ENCODE data around the gene HRH3.

The HRH3 gene

DNA sequence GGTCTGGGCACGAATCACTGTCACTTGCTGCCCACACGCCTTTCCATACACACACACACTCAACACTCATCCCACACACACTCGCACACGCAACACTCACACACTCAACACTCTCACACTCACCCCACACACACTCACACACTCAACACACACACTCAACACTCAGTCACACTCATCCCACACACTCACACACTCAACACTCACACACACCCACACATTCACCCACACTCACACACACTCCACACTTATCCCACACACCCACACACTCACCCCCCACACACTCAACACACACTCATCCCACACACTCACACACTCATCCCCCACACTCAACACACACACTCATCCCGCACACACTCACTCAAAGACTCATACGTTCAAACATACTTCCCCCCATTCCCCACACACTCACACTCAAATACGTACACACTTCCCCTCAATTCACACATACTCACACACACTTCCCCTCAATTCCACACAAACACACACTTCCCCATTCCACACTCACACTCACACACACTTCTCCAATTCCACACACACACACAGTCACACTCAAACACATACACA, 9.0 kb upstream of the HRH3 start:
- DNase-seq, result no peak

GRCh38 chr20:62227977-62228958, 8.2 kb upstream of the HRH3 start:
- DNase-seq, result no peak

- no peak for DNase-seq
Measured at GRCh38 chr20:62227591-62227976, 7.5 kb upstream of the HRH3 start.

GRCh38 chr20:62226707-62227590, 6.9 kb upstream of the HRH3 start:
- DNase-seq, result no peak

- no peak for DNase-seq
Measured at GRCh38 chr20:62225820-62226635, 6.0 kb upstream of the HRH3 start.

DNA sequence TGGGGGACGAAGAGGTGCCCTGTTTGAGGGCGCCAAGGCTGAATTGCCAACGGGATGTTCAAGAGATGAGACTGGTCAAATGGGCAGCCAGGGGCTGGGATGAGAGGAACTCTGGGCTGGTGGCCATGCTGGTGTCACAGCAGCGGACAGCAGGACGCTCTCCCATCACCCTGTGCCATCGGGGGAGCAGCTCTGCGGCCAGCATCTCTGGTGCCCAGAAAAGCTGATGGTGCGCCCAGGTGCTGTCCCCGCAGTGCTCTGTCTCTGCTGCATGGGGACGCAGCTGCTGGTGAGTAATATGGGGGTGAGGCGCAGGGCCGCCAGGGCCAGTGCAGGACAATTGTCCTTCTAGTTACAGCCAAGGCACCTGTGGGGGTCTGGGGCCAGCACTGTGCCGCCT, 4.9 kb upstream of the HRH3 start:
- no peak for DNase-seq

- DNase-seq, result no peak
Measured at GRCh38 chr20:62224113-62224855, 4.2 kb upstream of the HRH3 start.

GRCh38 chr20:62223571-62223970, 3.5 kb upstream of the HRH3 start:
- DNase-seq, result no peak

DNA sequence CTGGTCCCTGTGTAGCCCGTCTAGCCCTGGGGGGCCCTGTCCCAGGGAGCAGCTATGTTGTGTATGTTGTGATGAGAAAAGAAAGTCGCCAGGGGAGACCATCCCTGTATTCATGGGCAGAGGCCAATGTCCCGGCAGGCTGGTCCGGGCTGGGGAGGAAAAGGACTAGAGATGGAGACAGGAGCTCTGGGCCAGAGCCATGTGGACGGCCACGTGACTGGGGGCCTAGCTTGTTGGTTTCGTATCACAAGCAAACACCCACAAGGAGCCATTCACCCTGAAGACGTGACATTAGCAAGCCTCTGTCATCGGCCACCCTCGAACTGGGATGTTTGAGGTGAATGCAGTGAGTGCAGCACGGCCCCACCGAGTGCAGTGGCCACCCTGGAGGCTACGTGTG, 2.9 kb upstream of the HRH3 start:
- DNase-seq, result no peak

GRCh38 chr20:62222266-62222850, 2.3 kb upstream of the HRH3 start:
- DNase-seq, result no peak

DNA sequence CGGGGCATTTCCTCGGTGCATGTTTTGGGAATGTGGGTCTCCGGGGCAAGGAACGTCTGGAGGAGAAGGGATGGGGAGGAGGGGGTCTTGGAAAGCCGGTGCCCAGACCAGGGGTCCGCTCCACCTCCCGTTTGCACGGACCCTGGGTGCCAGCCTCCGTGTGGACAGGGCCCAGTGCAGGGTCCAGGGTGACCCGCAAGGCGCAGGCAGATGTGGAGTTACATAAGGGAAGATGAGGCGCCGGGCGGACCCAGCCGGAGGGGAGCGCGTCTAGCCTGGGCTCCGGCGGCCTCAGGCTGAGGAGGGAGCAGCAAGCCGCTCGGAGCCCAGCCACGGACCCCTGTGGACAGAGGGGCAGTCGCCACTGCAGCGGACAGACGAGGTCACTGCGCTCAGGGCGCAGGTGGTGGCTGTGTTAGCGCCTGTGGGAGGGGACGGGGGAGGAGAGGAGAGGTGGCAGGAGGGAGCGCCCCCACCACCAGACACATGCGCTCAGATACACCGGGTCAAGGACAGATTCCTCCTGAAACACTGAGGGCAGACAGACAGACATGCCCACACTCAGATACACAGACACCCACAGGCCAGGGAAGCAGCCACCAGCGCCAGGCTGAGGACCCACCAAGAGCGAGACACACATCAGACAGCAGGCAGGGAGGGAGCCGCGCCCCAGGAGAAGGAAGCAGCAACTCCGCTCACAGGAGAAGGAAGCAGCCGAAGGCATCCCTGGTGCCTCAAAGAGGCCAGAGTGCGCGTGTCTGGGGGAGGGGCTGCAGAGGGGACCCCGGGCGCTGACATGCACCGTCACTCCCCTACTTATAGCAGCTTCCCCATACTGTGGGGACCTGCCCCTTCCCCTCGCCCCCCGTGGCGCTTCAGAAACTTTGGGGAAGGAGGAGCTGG, 839 bp upstream of the HRH3 start:
- no peak for DNase-seq

DNA sequence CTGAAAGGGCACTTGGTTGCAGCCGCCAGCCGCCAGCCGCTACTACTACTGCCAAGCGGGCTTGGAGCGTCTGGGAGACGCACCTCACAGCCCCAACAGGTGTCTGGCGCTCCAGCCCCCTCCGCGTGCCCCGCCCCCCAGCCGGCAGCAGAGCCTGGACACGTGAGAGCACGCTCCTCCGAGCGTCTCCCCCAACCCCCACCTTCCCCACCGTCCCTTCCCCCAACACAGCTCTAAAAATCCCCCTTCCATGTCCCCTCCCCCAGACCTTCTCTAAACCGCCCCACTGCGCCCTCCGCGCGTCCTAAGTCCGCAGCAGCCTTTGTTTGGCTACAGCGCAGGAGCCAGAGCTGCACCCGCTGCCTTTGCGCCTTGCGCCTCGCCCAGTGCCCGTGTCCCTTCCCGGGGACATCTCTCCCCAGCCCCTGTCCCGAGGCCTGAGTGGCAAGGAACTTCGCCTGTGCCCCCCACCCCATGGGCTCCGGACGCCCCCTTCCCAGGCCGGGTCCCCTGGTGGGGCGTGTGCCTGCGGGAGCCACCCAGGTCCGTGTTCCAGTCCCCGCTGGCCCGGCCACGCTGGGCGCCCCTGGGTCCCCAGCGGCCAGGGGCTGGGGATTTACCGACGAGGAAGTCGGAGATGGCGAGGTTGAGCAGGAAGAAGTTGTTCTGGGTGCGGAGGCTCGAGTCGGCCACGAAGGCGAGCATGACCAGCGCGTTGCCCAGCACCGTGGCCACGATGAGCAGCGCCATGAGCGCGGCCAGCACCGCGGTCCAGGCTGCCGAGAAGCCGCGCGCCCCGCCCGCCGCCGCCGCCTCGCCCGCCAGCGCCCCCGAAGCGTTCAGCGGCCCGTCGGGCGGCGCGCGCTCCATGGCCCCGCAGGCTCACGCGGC, 732 bp downstream of the HRH3 start:
- no peak for DNase-seq

- DNase-seq, result no peak
Measured at GRCh38 chr20:62217913-62218773, 1.9 kb downstream of the HRH3 start.

DNA sequence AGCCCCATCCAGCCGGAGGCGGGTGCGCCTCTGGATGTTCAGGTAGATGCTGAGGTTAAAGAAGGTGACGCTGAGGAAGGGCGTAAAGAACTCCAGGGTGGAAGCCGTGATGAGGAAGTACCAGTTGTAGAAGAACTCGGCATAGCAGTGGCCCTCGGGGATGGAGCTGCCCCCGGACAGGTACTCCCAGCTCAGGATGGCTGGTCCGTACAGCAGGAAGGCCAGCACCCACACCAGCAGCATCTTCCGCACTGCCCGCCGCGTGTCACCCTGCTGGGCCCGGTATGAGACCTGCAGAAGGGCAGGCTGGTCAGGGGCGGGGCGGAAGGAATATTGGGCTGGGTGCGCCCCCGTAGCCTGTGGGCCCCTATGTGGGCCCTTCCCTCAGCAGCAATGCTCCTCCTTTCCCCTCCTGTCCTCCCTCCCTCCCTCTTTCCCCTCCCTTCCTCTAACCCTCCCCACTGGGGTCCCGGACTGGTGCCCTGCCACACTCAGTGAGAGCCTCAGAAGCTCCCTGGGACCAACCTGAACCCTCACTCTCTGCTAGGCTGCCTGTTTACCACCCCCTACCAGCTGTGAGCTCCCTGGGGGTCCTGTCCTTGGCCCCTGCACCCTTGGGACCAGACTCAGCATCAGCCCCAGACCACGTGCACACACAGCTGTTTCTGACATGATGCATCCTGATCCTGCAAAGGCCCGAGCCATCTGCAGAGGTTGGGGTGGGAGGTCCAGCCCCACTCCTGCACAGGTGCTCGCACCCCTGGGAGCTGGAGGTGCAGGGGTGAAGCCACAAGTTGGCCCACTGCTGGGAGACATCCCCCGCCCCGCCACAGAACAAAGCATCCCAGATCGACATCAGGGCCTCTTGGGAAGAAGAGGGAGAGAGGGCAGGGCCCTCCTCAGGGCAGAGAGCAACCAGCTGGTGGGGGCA, 3.2 kb downstream of the HRH3 start:
- DNase-seq, result no peak

GRCh38 chr20:62215991-62216635, 4.0 kb downstream of the HRH3 start:
- DNase-seq, result no peak
